ENCODE results near the gene RAB31.

The RAB31 gene

DNA sequence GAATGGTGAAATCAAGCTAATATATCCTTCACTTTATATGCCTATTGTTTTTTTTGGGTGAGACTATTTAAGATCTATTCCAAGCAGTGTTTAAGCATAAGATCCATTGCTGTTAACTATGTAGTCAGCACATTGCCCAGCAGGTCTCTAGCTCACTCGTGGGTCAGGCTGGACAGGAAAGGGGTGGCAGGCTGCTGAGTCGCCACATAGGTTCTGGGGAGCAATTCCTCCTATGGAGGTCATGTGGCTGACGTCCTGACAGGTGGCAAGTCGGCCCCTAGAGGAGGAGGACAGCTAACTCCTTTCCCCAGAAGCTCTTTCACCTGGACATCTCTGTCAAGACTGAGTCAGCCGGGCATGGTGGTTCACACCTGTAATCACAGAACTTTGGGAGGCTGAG lies 13.9 kb upstream of the RAB31 start:
- FAIRE-seq = no peak

DNA sequence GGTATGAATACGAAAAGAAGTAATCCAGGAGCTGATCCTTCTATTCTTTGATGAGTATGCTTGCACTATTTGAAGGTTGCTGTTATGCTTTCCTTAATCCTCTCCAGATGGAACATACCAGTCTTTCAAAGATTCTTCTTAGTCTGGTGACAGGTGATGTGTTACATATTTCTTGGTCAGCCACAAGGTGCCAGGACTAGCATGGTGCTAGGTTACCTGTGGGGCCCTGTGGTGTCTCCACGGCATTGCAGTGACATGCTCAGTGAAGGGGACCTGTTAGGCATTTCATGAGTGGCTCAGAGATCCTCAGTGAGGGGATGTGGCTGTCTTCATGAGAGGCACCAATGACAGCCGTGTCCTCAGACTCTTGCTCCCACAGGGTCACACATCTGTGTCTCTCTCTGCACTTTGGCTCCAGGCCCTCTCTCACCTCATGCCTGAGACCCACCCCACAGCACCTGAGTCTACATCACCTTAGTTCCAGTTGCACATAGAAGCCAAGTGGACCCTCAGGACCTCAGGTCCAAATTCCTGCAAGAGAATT lies 13.1 kb upstream of the RAB31 start:
- FAIRE-seq = no peak

DNA sequence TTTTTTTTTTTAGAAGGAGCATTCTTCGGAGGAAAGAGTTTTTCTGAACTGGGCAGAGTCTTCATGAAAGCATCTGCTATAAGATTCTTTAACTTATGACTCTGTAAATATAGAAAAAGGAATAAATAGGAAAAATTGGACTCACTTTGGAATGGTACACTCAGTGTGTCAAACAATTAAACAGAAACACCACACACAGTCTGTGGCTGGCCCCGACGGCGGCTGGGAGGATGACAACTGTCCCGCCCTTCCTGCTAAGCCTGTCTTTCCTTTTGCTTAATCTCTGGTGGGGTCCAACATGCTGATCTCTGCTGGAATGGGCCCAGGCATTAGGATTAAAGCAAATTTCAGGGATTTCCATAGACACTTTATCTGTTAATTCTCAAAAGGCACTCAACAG lies 12.5 kb upstream of the RAB31 start:
- FAIRE-seq = no peak

DNA sequence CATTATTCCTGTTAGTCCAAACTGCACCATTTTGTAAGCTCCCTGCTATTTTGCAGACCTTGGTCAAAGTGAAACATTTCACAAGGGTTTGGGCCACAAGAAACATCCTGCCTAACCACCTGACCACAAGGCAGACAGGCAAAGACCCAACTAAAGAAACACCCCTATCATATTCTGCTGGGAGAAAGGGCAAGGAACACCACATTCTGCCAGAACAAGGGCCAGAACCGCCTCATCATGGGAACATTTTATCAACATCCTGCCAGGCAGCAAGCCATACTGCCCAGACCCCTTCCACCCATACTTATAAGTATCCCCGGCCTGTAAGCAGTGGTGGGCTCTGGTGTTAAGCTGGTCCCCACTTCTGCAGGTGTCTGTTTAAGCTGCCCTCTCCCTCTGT lies 12.0 kb upstream of the RAB31 start:
- FAIRE-seq = no peak

DNA sequence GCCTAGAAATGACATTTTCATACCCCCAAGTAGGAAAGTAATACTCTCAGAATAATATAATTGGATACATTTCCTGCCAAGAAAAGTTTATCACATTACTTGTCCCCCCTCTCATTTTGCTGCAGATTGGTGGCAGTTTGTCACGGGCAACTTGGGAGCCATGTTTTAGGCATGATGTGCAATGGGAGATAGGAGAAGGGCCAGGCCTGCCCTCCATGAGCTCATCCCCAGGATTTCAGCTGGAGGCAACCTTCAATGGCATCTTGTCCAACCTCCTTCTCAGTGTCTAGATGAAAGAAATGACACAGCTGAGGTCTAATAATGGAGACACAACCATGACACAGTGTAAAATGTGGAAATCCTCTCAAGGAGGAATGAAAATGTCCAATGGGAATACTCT lies 11.4 kb upstream of the RAB31 start:
- FAIRE-seq = no peak

DNA sequence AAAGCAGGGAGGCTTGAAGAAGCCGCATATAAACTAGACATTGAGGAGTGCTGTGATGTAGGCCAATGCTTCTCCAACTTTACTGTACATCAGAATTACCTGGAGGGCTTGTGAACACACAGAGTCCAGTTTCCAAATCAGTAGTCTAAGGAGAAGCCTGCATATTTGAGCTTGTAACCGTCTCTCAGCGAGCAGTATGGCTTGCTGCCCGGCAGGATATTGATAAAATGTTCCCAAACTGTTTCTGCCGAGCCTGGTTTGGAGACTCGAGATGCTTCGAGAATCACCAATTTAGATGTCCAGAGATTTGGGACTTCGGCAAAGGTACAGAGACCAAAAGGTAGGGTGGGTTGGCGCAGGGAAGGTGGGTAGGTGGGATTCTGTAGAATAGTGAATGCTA lies 11.0 kb upstream of the RAB31 start:
- FAIRE-seq = no peak

DNA sequence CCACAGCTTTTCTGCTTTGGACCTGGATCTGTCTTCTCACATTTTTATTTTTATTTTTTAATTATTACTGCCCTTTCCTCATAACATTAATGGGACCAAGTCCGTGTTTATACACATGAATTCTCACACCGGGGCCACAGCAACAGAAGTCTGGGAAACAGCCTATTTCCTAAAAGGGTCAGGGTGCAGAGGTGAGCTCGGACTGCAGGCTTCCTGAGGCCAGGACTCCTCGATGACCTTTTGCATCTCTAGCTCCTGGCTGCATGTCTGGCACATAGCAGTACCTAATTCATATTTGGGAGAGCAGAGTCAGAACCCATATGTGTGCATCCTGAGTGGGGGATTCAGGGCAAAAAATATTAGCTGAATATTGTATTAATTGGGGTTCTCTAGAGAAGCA lies 9.6 kb upstream of the RAB31 start:
- no peak for FAIRE-seq

DNA sequence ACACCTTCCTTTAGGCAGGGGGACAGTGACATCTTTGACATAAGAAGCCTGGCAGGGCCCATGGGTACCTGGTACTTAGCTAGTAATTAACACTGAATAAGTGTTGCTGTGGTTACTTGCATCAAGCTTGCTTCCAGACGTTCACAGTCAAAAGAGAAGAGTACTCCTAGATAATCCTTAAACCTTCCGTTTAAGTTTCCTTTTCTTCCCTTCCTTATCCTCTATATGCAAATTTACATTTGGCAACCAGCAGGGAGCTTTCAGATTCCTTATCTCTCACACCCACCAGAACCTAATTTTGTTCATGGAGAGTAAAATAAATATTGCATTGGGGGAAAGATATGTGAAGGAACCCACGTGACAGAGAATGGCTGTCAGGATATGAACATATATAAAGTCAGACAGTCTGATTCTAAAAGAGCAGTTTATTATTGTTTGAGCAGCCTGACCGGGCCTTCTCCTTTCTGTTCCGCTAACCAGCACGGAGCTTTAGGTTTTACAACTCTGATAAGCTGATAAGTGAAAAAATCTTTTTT lies 7.8 kb upstream of the RAB31 start:
- FAIRE-seq = no peak

DNA sequence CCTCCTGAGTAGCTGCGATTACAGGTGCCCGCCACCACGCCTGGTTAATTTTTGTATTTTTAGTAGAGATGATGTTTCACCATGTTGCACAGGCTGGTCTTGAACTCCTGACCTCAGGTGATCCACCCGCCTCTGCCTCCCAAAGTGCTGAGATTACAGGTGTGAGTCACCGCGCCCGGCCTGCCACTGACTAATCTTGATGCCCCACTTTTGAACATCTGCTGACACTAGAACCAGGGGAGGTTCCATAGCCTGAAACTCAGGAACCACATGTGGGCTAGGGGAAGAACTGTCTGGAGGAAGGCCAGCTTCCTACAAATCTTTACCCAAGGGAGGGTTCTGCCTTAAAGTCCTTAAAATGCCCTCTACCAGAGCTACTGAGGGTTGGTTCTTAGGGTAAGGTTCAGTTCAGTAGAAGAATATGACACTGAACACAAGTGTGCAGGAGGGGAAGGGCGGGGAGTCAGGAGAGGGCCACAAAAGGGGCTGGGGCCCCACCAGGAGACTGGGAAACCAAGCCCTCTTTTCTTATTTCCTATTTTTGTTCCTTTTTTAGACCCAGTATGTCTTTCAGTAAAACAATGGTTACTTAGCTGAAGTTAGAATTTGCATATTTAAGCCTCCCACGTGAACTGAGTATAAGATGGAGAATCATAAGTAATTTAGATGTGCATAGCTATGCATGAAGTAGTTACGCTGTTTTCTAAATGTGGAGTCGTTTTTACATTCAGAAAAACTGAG lies 6.3 kb upstream of the RAB31 start:
- no peak for FAIRE-seq

DNA sequence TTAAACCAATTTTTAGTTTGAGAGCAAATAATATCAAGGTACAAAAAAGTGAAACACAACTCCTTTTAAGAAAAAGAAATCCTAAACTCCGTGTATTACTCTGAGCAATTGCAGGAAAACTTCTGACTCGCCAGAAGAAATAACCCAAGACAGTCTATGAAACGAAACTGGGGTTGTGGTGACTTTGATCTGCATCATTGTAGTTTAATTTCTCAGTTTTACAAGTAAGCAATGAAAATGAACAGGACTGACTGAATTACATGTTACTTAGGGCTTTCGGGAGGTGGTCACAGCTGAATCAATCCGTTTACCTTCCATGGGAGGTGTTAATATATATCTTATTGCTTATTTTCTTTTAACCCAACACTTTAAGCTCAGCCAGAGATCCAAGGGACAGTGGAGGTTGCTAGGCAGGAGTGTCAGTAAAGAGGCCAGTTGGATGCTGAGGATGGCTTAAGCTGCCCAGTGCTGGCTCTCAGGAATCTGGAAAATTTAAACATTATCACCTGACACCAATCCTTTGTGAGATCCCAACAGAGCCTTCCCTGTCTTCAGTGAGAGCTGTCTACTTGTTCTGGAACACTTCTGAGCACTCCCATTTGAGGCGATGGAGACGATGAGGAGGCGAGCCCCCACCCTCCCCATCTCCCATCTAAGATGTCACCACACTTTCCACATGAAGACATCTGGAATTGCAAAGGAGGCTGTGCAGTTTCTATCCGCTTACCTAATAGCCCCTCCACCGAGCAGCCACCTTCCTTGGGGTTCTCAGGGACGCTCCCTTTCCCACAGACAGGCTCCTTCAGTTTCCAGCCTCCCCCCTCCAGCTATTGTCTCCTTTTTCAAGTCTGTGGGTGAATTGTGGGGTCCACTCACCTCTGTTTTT lies 3.6 kb upstream of the RAB31 start:
- FAIRE-seq = no peak

DNA sequence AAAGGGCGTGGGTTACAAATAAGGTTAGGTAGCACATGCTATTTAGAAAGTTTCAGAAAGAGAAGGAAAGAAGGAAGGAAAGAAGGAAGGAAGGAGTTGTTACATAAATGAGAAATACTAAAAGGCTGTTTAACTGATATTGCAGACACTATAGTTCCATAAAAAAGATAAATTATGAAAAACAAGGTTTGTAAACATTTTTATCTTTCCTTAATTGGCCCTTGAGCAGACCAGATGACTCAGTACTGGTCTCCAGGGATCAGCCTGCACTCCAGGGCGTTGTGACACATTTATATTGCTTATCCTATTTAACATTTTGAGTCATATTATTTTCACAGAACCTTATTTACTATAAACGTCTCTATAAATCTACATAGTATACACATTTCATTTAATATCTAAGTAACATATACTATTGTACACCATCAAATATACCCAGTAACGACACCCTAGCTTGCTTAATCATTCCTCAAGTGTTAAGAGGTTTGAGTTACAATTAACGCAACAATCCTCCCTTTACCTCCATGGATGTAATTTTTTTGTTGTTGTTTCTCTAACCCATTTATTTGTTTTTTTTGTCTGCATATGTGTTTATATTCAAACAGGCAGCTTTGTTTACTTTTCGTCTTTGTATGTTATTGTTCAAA lies 2.8 kb upstream of the RAB31 start:
- no peak for FAIRE-seq

DNA sequence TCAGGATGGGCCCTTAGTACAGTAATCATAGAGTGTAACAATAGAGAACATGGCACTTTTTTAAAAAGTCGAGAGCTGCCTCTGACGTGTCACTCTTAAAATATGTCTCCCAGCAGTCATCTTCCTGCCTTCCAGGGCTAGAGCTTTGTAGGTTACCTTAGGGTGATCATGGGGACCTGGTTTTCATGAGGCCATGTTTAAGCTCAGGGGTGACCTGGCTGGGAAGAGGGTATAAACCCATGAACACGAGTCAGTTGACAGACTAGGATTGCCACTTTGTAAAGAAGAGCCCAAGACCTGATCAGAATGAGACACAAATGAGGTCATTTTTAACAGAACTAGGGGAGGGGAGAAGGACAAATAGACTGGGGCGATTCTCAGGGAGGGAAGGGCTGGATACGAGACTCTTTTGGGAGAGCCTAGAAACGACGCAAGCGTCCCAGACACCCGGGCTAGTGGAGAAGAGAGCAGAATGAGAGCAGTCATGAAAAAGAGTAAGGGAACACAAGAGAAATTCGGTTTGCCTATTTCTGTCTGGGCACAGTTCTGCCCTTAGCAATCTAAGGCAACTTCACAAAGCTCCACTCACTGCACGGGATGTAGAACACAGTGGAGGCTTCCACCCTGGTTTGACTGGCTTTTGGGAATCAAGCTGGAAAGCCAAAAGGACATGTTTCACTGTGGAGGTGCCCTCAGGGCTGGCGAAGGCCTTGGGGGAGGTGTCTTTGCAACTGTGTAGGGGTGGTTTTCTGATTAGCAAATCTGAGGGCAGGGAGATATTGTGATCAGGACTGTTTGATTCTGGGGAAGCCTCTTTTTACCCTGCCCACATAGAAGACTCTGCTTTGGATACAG lies 1.8 kb upstream of the RAB31 start:
- FAIRE-seq = no peak

DNA sequence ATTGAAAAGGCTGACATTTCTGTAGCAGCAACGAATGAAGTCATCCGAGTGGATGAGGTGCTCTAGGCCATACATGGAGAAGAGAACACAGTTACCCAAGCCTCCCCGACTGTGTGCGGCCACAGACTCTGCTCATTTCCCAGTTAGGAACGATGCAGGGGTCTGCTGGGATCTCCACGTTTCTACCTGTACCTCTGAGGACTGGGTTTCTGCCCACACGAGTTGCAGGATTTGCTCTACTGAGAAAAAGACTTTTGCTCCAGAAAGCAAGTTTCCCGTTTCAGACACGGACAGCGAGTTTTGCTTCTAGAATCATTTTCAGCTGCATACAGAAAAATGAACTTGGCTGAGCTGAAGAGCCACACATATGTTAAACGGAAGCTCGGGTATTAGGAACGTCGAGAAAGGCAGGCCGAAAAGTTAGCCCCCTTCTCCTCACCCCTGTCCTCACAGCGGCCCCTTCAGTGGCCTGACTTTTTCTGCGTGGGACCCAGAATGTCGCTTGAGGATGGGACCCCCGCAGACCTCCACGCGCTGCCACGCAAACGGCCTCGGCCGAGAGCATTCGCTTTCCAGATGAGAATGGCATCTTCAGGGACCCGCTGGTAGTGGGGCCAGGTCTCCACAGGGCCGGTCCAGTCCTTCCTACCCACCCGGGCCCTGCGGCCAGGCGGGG lies 582 bp upstream of the RAB31 start:
- no peak for FAIRE-seq

DNA sequence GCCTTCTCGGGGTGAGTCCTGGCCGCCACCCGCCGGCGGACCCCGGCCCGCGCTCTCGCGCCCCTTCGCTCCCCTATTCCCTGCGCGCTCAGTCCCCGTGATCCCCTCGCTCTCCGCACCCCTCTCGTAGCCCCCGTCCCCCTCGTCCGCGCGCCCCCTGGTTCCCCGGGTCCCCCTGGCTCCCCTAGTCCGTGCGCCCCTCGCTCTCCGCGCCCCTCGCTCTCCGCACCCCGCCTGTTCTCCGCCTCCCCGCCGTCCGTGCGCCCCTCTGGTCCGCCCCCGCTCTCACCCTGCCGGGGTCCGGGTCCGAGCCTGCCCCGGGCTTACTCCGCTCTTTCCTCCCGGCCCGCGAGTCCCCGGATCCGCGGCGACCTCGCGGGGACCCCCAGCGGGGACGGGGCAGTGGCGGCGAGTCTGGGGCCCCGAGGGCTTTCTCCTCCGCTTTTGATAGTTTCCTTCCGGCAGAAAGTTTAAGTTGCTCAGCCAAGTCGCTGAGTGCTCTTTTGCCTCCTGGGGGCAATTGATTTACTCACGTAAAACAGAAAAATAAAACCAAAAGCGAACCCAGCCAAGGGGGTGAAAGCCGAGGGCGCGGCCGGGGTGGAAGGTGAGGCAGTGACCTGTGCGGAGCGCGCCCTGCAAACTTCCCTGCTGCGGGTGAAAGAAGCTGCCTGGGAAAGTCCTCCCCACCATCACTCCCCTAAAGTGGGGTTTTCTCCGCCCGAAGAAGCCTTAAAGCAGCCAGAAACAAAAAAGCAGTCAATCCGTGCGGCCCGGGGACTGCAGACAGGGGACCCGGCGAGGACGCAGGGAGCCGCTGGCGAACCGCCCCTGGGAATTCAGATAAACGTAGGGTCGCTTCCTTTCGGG lies 568 bp downstream of the RAB31 start:
- FAIRE-seq = no peak

DNA sequence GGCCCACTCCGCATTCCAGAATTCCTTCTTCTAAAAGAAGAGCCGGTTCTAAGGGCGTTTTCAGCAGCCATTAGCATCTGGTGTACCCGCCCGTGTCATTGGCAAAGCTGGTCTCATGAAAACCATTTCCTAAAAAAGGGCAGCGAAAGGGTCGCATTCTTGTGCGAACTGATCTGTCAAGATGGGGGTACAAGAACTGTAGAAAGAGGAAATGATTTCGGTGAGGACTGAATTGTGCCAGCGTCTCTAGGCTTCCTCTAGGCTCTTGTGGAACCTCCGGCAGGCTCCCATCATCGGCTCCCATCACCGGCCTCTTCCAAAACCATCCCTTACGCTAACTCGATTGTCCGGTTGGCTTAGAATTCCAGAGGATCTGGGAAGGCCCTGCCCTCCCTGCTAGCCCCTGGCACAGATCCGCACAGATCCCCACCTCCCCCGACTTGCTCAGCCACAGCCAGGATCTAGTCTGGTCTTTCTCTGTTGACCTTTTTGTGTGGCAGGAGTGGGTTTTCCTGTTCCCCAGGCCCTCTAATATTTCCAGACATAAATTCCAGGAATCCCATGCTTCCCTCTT lies 1.3 kb downstream of the RAB31 start:
- FAIRE-seq = no peak

DNA sequence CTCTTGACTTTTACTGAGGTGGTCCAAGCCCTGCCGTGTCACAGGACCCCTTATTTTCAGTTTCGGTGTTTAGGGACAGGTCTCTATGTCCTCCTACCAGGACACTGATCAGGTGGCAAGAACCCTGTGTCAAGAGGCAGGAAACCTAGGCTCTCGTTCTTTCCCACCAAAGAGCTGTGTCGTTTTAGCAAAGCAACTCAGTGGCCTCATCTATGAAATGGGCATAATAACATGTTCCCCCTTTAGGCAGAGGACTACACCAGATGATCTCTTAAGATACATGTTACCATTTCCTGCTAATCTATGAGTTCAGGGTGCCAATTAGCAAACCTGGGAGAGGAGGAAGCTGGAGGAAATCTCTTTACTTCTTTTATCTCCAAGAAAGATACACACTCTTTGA lies 1.9 kb downstream of the RAB31 start:
- FAIRE-seq = no peak

DNA sequence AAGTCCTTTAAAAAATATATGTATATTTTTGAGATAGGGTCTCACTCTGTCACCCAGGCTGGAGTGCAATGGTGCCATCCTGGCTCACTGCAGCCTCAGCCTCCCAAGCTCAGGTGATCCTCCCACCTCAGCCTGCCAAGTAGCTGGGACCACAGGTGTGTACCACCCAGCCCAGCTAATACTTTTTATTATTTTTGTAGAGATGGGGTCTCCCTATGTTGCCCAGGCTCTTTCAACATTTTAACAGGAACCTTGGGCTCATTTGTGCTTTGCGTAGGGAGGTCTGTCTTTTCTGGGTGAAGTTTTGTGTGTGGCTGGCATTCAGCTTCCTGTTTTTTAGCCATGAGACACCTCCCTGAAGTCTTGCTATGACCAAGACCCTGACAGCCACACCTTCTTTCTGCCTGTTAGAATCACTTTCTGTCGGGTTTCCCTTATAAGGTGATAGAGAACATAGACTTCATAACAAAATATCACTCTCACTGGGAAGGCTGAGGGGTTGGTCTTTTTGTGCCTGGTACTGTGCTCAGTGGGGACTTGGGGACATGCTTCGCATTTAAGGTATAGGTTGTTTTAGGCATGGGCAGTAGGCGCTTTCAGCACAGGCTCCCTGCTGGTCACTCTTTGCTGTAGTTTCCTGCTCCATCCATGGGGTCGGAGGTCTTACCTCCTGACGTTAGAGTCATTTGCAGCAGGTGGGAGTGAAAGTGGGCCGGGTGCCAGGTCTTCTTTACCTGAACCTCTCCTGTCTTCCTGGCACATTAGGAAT lies 3.4 kb downstream of the RAB31 start:
- no peak for FAIRE-seq

DNA sequence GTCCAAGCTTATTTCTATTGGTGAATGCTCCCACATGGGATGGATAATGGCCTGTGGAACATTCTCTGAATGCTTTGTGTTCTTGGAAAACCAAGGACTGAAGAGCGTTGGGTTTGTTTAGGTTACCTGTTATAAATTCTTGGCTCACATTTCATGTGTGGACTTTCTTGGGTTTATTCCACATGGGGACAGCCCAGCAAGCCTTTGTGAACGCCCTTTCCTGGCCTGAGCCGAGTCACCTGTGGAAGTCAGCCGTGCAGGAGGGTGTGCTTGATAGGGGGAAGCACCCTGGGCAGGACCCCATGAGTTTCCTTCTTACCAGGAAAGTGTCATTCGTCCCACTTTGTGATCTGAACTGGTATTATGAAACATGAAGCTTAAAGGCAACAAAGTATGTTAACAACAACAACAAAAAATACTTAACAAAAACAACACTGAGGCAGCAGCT lies 4.1 kb downstream of the RAB31 start:
- no peak for FAIRE-seq

DNA sequence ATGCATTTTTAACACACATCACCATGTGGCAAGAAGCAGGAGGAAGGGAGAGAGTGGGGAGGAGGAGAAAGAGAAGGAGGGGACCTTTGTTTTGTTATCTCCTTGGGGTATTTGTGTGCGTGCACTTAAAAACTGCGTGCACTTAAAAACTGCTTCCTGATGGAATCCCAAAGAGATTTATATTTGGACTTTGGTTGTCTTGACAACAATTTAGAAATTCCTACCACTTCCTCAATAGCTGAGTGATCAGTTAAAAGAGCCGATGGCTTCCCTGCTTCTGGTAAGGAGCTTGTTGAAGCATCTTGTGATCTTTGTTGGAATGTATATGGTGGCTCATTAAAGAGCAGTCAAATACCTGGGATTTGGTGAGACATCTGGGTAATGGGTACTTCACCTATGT lies 4.5 kb downstream of the RAB31 start:
- FAIRE-seq = no peak
